HCT116 (cell line): Measurements from ENCODE around the gene SELENOM. TPM values are rescaled to one million over a fixed set of nuclear protein-coding genes. Genes with fewer than 3 reads are reported as not detected.

ENCODE experiments used
- ATAC-seq: fragments of 200-7000 bp; cut with Tn5 transposase; 2 replicates; pipeline ENCODE4 v1.9.1; 2020; ENCODE audit warnings: mild to moderate bottlenecking, moderate library complexity
- BruUV-seq: library from RNA; stranded (reverse); fragments of 400-500 nt; replicated peaks from 2 replicates; lab custom pipeline; 2021; lab: Mats Ljungman, UMichigan
- CTCF ChIA-PET: fragments of 300-600 bp; sonication (Branson Sonifier 250); formaldehyde crosslinking; loops from one replicate; lab custom pipeline; 2021; ENCODE audit warnings: antibody characterized with exemption; lab: Charles Lee
- POLR2A ChIA-PET: fragments of 300-600, 350-600 bp; sonication (Branson Sonifier 250); formaldehyde crosslinking; loops from one replicate; lab custom pipeline; 2021; ENCODE audit warnings: antibody characterized with exemption; lab: Charles Lee
- RAD21 ChIA-PET, 2 experiments: fragments of 300-600 bp; sonication (Branson Sonifier 250); formaldehyde crosslinking; loops; one replicate each; lab custom pipeline; 2023; ENCODE audit warnings: low total read pairs in 2 of 2; ENCODE audit not compliant: uncharacterized antibody in 2 of 2, unreplicated experiment in 2 of 2, low non-redundant PET in 1 of 2; lab: Charles Lee
- DNase-seq: peaks from one replicate; pipeline ENCODE4 v3.0.0-alpha.2; 2010; ENCODE audit warnings: low read depth, low spot score
- H2AFZ ChIP-seq: fragments of 200-600 bp; shearing (Covaris generic), sonication (generic); 2 replicates; pipeline ENCODE4 v1.6.1; 2017; ENCODE audit warnings: low read depth, mixed run types, mixed read lengths, antibody characterized with exemption, low read length; ENCODE audit not compliant: poor library complexity, severe bottlenecking
- H3K27ac ChIP-seq: 2 replicates; pipeline ENCODE4 v1.5.1; 2012; ENCODE audit warnings: low read depth, low read length
- H3K27me3 ChIP-seq: fragments of 200-600 bp; sonication (generic); 2 replicates; pipeline ENCODE4 v1.6.1; 2016; ENCODE audit warnings: mixed run types, low read length, mixed read lengths; ENCODE audit not compliant: insufficient read depth
- H3K36me3 ChIP-seq, 2 experiments: fragments of 200-500 bp in 1 of 2; fragments of 200-600 bp in 1 of 2; sonication (Bioruptor generic) in 1 of 2; sonication (generic) in 1 of 2; 2 replicates each; pipeline versions ENCODE4 v1.5.1 to v1.6.1; 2014 to 2016; ENCODE audit warnings: low read length in 2 of 2, inconsistent platforms in 1 of 2, mixed read lengths in 1 of 2, mixed run types in 1 of 2; ENCODE audit not compliant: insufficient read depth in 2 of 2, control insufficient read depth in 1 of 2
- H3K4me1 ChIP-seq, 2 experiments: fragments of 200-600 bp in 1 of 2; sonication (generic) in 1 of 2; 2 replicates each; pipeline versions ENCODE4 v1.5.1 to v1.6.1; 2012 to 2017; ENCODE audit warnings: low read length in 2 of 2, inconsistent platforms in 1 of 2, mild to moderate bottlenecking in 1 of 2, mixed read lengths in 1 of 2, mixed run types in 1 of 2, moderate library complexity in 1 of 2; ENCODE audit not compliant: insufficient read depth in 2 of 2, control insufficient read depth in 1 of 2
- H3K4me2 ChIP-seq: fragments of 200-600 bp; sonication (generic); 2 replicates; pipeline ENCODE4 v1.6.1; 2017; ENCODE audit warnings: mixed run types, low read length, mixed read lengths
- H3K4me3 ChIP-seq, 2 experiments: fragments of 200-600 bp in 1 of 2; sonication (generic) in 1 of 2; replicated peaks in 1 of 2; 2 replicates each; pipeline ENCODE4 v1.5.1; 2011 to 2016; ENCODE audit warnings: low read length in 2 of 2, control low read depth in 1 of 2, low read depth in 1 of 2, mild to moderate bottlenecking in 1 of 2, mixed read lengths in 1 of 2, mixed run types in 1 of 2
- H3K79me2 ChIP-seq: fragments of 200-600 bp; sonication (generic); 2 replicates; pipeline ENCODE4 v1.6.1; 2017; ENCODE audit warnings: mild to moderate bottlenecking, mixed run types, low read length, moderate library complexity, mixed read lengths; ENCODE audit not compliant: insufficient read depth
- H3K9ac ChIP-seq: fragments of 200-600 bp; sonication (generic); 2 replicates; pipeline ENCODE4 v1.6.1; 2016; ENCODE audit warnings: low read length, mixed read lengths
- H3K9me2 ChIP-seq: fragments of 200-600 bp; sonication (generic), shearing (Covaris generic); 2 replicates; pipeline ENCODE4 v1.6.1; 2017; ENCODE audit warnings: mixed run types, mild to moderate bottlenecking, moderate library complexity; ENCODE audit not compliant: insufficient read depth
- H3K9me3 ChIP-seq, 2 experiments: fragments of 200-500 bp in 1 of 2; fragments of 200-600 bp in 1 of 2; sonication (Bioruptor generic) in 1 of 2; sonication (generic) in 1 of 2; 2 replicates each; pipeline ENCODE4 v1.6.1; 2014 to 2017; ENCODE audit warnings: low read length in 2 of 2, mixed read lengths in 2 of 2, inconsistent platforms in 1 of 2, low read depth in 1 of 2, mild to moderate bottlenecking in 1 of 2, mixed run types in 1 of 2, moderate library complexity in 1 of 2; ENCODE audit not compliant: control insufficient read depth in 1 of 2, insufficient read depth in 1 of 2
- H4K20me1 ChIP-seq: fragments of 200-600 bp; sonication (generic), shearing (Covaris generic); 2 replicates; pipeline ENCODE4 v1.6.1; 2017; ENCODE audit warnings: mixed run types, mild to moderate bottlenecking, moderate library complexity; ENCODE audit not compliant: insufficient read depth
- ATF3 ChIP-seq: IDR thresholded peaks from 2 replicates; pipeline ENCODE4 v1.6.1; 2012
- EGR1 ChIP-seq: IDR thresholded peaks from 2 replicates; pipeline ENCODE4 v1.6.1; 2012; ENCODE audit warnings: low read depth
- EZH2phosphoT487 ChIP-seq: fragments of 200-600 bp; IDR thresholded peaks from 2 replicates; pipeline ENCODE4 v1.6.1; 2018; ENCODE audit warnings: antibody characterized with exemption, borderline replicate concordance
- POLR2A ChIP-seq: IDR thresholded peaks from 2 replicates; pipeline ENCODE4 v1.7.0; 2011; ENCODE audit warnings: borderline replicate concordance; ENCODE audit not compliant: insufficient read depth, insufficient read length; ENCODE audit errors: extremely low read depth
- REST ChIP-seq: IDR thresholded peaks from 2 replicates; pipeline ENCODE4 v1.6.1; 2012; ENCODE audit warnings: low read depth
- SIN3A ChIP-seq: IDR thresholded peaks from 2 replicates; pipeline ENCODE4 v1.6.1; 2012; ENCODE audit warnings: low read depth
- TCF7L2 ChIP-seq: IDR thresholded peaks from 2 replicates; pipeline ENCODE4 v1.7.0; 2011; ENCODE audit warnings: borderline replicate concordance, inconsistent platforms; ENCODE audit not compliant: insufficient read depth, insufficient read length; ENCODE audit errors: extremely low read depth
- YY1 ChIP-seq: IDR thresholded peaks from 2 replicates; pipeline ENCODE4 v1.6.1; 2011; ENCODE audit warnings: low read length, low read depth, moderate library complexity, mild to moderate bottlenecking; ENCODE audit not compliant: insufficient replicate concordance; ENCODE audit errors: extremely low read depth
- intact Hi-C: fragments of 100-400 bp; cut with micrococcal nuclease; formaldehyde crosslinking; loops from 2 replicates; pipeline ENCODE4 v1.10.0; 2022
- total RNA-seq: library from RNA; stranded (reverse); gene quantifications from one replicate; pipeline ENCODE4 v1.2.1, GENCODE V29; 2021; ENCODE audit not compliant: unreplicated experiment
- TF ChIP-seq, protein P1 (sequence below): IDR thresholded peaks from 2 replicates; pipeline ENCODE4 v1.6.1; 2012

The SELENOM gene
- total RNA-seq, 1 experiment from 2014 or later = 65.6 TPM

DNA sequence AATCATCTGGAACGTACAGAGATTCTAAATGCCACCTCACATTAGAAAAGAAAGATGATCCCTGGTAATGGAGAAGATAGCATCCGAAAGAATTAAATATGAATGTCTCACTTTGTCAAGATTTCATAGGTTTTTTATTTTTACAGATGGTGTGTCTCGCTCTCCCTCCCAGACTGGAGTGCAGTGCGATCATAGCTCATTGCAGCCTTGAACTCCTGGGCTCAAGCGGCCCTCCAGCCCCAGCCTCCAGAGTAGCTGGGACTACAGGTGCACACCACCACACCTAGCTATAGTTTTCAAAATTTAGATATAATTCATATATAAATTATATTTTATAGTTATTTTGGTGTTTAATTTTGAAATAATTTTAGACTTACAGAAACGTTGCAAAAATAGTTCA, 43.0 kb downstream of the SELENOM start:
- peak overlapping the region; percentile 83 for H3K9ac ChIP-seq
- peak overlapping the region; percentile 72 for H3K27ac ChIP-seq
- ATAC-seq = peak; percentile 57

GRCh38 chr22:31062566-31063230, 44.7 kb downstream of the SELENOM start:
- Histone ChIP-seq H3K27ac (peak overlapping the region; percentile 72; the same call in 1 of the 2 replicates), H3K4me1 (peaks cover 9 to 31% of the 10 kb centered on the region in 2 experiments; a peak in 3 of 4 replicates), H3K4me2 (peak overlapping the region; percentile 76), H3K36me3 (no peaks in the 10 kb centered on the region), H3K4me3 (no peak overlapping the region), H3K9me2 (no peaks in the 10 kb centered on the region), H3K9ac (peak overlapping the region; percentile 83; the same call in 1 of the 2 replicates), H4K20me1 (no peaks in the 10 kb centered on the region), H3K79me2 (peaks cover 21% of the 10 kb centered on the region), H2AFZ (peak overlapping the region; percentile 84), H3K27me3 (no peaks in the 10 kb centered on the region), H3K9me3 (no peaks in the 10 kb centered on the region)
- no peak for DNase-seq
- BruUV-seq = no TSS peak
- ChIA-PET CTCF (no interaction called here), RAD21 (no interaction called here), POLR2A (interaction anchor here (5.6 kb wide), 1 partner anchor 19 kb away, joined by 86 read pairs; the partner anchor contains the start of gene SMTN)
- no peak for ATAC-seq
- TF ChIP-seq REST (no peak), ATF3 (no peak), EGR1 (no peak), YY1 (no peak), EZH2phosphoT487 (no peak), SIN3A (no peak), TCF7L2 (no peak)
- TF ChIP-seq, protein P1, sequence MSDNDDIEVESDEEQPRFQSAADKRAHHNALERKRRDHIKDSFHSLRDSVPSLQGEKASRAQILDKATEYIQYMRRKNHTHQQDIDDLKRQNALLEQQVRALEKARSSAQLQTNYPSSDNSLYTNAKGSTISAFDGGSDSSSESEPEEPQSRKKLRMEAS = no peak
- intact Hi-C loops = no loop called here

More for the DNA sequence above, 43.0 kb downstream of the SELENOM start:
- Histone ChIP-seq H3K79me2 (peaks cover 25% of the 10 kb centered on the region), H3K4me2 (peak overlapping the region; percentile 76), H3K9me2 (no peaks in the 10 kb centered on the region), H3K9me3 (no peaks in the 10 kb centered on the region), H3K4me3 (peak overlapping the region; percentile 66 to 96), H3K36me3 (no peaks in the 10 kb centered on the region), H4K20me1 (no peaks in the 10 kb centered on the region), H2AFZ (peak overlapping the region; percentile 84)
- ChIA-PET RAD21 (no interaction called here), CTCF (interaction anchor here (1.1 to 2.0 kb wide), 4 partner anchors 15 to 43 kb away, joined by 3 to 18 read pairs (median 5); partner anchors contain the start of genes SELENOM and SMTN)
- TSS peak; percentile 77 for BruUV-seq
- TF ChIP-seq YY1 (no peak), POLR2A (peak; percentile 11)
- TF ChIP-seq, all 23 proteins: peak for 1
- no peak for DNase-seq
- POLR2A ChIA-PET = interaction anchor here (0.7 to 5.6 kb wide), 5 partner anchors 9 to 96 kb away, joined by 3 to 86 read pairs (median 6); partner anchors contain the start of genes MORC2, SMTN and TUG1
- Histone ChIP-seq H3K4me1 (peaks cover 9 to 31% of the 10 kb centered on the region in 2 experiments; a peak in 3 of 4 replicates), H3K27me3 (no peaks in the 10 kb centered on the region)
- intact Hi-C loops = no loop called here
